ENCODE results near the gene CD274. TPM values are rescaled to one million over a fixed set of nuclear protein-coding genes. Genes with fewer than 3 reads are reported as not detected.
"Not testable (repeated sequence)": the region's sequence is repeated elsewhere in the genome, so short reads cannot be mapped to it uniquely, and the experiment has no call there.

The CD274 gene
- total and polyA plus RNA-seq, 4 donors = 4.1 to 30.7 (median 9.5) TPM

GRCh38 chr9:5428794-5429528 is 21.4 kb upstream of the CD274 start:
- no peak overlapping the region for H3K9ac ChIP-seq (ENCODE audit: insufficient read depth in 1 of 2, low read length in 2 of 2)
- peaks cover 4 to 11% (median 4%) of the 10 kb centered on the region in 4 donors for H3K36me3 ChIP-seq (ENCODE audit: control insufficient read depth in 4 of 4, insufficient read depth in 4 of 4, low read length in 4 of 4)
- no peak for TF ChIP-seq CTCF (IDR thresholded peaks at IDR 0.05; ENCODE audit: control extremely low read depth, extremely low read depth)
- no peaks in the 10 kb centered on the region for H3K4me1 ChIP-seq (ENCODE audit: control insufficient read depth in 5 of 5, insufficient read depth in 5 of 5, low read length in 5 of 5)
- DNase-seq (no peak), ATAC-seq (ENCODE audit: insufficient read depth, low FRiP score) (no peak)
- H3K9me3 ChIP-seq (ENCODE audit: control insufficient read depth in 4 of 4, insufficient read depth in 3 of 4, low read length in 3 of 4) = no peaks in the 10 kb centered on the region
- H3K4me3 ChIP-seq = no peak overlapping the region
- WGBS, 2 donors = 89 to 92% methylated on average over 2 of the region's 2 CpGs
- no peaks in the 10 kb centered on the region for H3K27me3 ChIP-seq (ENCODE audit: control insufficient read depth in 3 of 3, insufficient read depth in 3 of 3, low read length in 2 of 3)
- no peak overlapping the region for H3K27ac ChIP-seq (ENCODE audit: low read depth in 1 of 2, low read length in 1 of 2)

GRCh38 chr9:5429873-5430564 is 20.3 kb upstream of the CD274 start:
- 95 to 96% methylated on average over 10 of the region's 10 CpGs for WGBS, 2 donors
- no peak for TF ChIP-seq CTCF (IDR thresholded peaks at IDR 0.05; ENCODE audit: control extremely low read depth, extremely low read depth)
- Histone ChIP-seq H3K9ac (ENCODE audit: insufficient read depth in 1 of 2, low read length in 2 of 2) (no peak overlapping the region), H3K27me3 (ENCODE audit: control insufficient read depth in 3 of 3, insufficient read depth in 3 of 3, low read length in 2 of 3) (no peaks in the 10 kb centered on the region), H3K4me3 (no peak overlapping the region), H3K36me3 (ENCODE audit: control insufficient read depth in 4 of 4, insufficient read depth in 4 of 4, low read length in 4 of 4) (peaks cover 4 to 15% (median 4%) of the 10 kb centered on the region in 4 donors), H3K27ac (ENCODE audit: low read depth in 1 of 2, low read length in 1 of 2) (no peak overlapping the region), H3K9me3 (ENCODE audit: control insufficient read depth in 4 of 4, insufficient read depth in 3 of 4, low read length in 3 of 4) (no peaks in the 10 kb centered on the region), H3K4me1 (ENCODE audit: control insufficient read depth in 5 of 5, insufficient read depth in 5 of 5, low read length in 5 of 5) (no peaks in the 10 kb centered on the region)
- ATAC-seq (ENCODE audit: insufficient read depth, low FRiP score) (no peak), DNase-seq (no peak)

GRCh38 chr9:5430912-5431311 is 19.4 kb upstream of the CD274 start:
- peaks cover 4 to 15% (median 12%) of the 10 kb centered on the region in 4 donors for H3K36me3 ChIP-seq (ENCODE audit: control insufficient read depth in 4 of 4, insufficient read depth in 4 of 4, low read length in 4 of 4)
- no peaks in the 10 kb centered on the region for H3K27me3 ChIP-seq (ENCODE audit: control insufficient read depth in 3 of 3, insufficient read depth in 3 of 3, low read length in 2 of 3)
- 55 to 83% methylated on average over 3 of the region's 3 CpGs for WGBS, 2 donors
- ATAC-seq (ENCODE audit: insufficient read depth, low FRiP score) (no peak), DNase-seq (no peak)
- no peak for TF ChIP-seq CTCF (IDR thresholded peaks at IDR 0.05; ENCODE audit: control extremely low read depth, extremely low read depth)
- no peaks in the 10 kb centered on the region for H3K9me3 ChIP-seq (ENCODE audit: control insufficient read depth in 4 of 4, insufficient read depth in 3 of 4, low read length in 3 of 4)
- no peak overlapping the region for H3K27ac ChIP-seq (ENCODE audit: low read depth in 1 of 2, low read length in 1 of 2)
- H3K9ac ChIP-seq (ENCODE audit: insufficient read depth in 1 of 2, low read length in 2 of 2) = no peak overlapping the region
- H3K4me3 ChIP-seq = no peak overlapping the region
- peaks cover 0 to 3% (median 0%) of the 10 kb centered on the region in 5 donors for H3K4me1 ChIP-seq (ENCODE audit: control insufficient read depth in 5 of 5, insufficient read depth in 5 of 5, low read length in 5 of 5)

- H3K36me3 ChIP-seq (ENCODE audit: control insufficient read depth in 4 of 4, insufficient read depth in 4 of 4, low read length in 4 of 4) = peaks cover 4 to 16% (median 13%) of the 10 kb centered on the region in 4 donors
- H3K27me3 ChIP-seq (ENCODE audit: control insufficient read depth in 3 of 3, insufficient read depth in 3 of 3, low read length in 2 of 3); H3K4me3 ChIP-seq; DNase-seq; H3K9me3 ChIP-seq (ENCODE audit: control insufficient read depth in 4 of 4, insufficient read depth in 3 of 4, low read length in 3 of 4); H3K4me1 ChIP-seq (ENCODE audit: control insufficient read depth in 5 of 5, insufficient read depth in 5 of 5, low read length in 5 of 5); H3K9ac ChIP-seq (ENCODE audit: insufficient read depth in 1 of 2, low read length in 2 of 2); H3K27ac ChIP-seq (ENCODE audit: low read depth in 1 of 2, low read length in 1 of 2); ATAC-seq (ENCODE audit: insufficient read depth, low FRiP score): not testable (repeated sequence)
- WGBS, 2 donors = 97 to 99% methylated on average over 23 to 24 of the region's 24 CpGs
These were observed 17.5 kb upstream of the CD274 start for GRCh38 chr9:5432890-5433289.

GRCh38 chr9:5433328-5433727 is 17.0 kb upstream of the CD274 start:
- Histone ChIP-seq H3K36me3 (ENCODE audit: control insufficient read depth in 4 of 4, insufficient read depth in 4 of 4, low read length in 4 of 4) (peaks cover 4 to 16% (median 13%) of the 10 kb centered on the region in 4 donors), H3K4me1 (ENCODE audit: control insufficient read depth in 5 of 5, insufficient read depth in 5 of 5, low read length in 5 of 5) (peaks cover 0 to 12% (median 4%) of the 10 kb centered on the region in 5 donors)
- not testable (repeated sequence) for H3K9me3 ChIP-seq (ENCODE audit: control insufficient read depth in 4 of 4, insufficient read depth in 3 of 4, low read length in 3 of 4); H3K4me3 ChIP-seq; H3K9ac ChIP-seq (ENCODE audit: insufficient read depth in 1 of 2, low read length in 2 of 2); H3K27ac ChIP-seq (ENCODE audit: low read depth in 1 of 2, low read length in 1 of 2); DNase-seq; H3K27me3 ChIP-seq (ENCODE audit: control insufficient read depth in 3 of 3, insufficient read depth in 3 of 3, low read length in 2 of 3); ATAC-seq (ENCODE audit: insufficient read depth, low FRiP score)
- WGBS, 2 donors = 91 to 98% methylated on average over 21 to 26 of the region's 26 CpGs
